Measurements from ENCODE around the gene MAGI2. TPM values are rescaled to one million over a fixed set of nuclear protein-coding genes. Genes with fewer than 3 reads are reported as not detected.

MAGI2 gene
- total and polyA plus RNA-seq, 4 donors: 0.37 to 4.1 (median 1.4) TPM

DNA sequence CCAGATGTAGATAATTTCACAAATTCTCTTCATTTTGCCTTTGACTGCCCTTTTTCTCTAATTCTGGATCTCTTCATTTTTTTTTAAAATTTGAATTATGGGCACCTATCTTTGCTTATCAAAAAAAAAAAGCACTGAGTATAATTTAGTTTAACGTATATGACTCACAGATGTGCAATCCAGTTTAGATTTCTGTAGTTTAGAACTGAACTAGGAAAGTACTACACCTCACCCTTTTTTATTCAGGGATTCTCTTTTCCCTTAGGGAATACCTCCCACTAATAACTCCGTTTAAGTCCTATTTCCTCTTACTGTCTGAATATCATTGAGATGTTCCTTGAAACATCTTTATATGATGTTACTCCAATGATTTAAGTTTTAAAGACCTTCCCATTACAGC is 665.0 kb downstream of the MAGI2 start (continued):
- TF ChIP-seq CTCF (IDR thresholded peaks at IDR 0.05; ENCODE audit: low read depth, low read length, missing input control) (no peak), HNF4A (conservative IDR thresholded peaks at IDR 0.05) (no peak), NR2F2 (IDR thresholded peaks at IDR 0.05) (no peak), FOXA2 (IDR thresholded peaks at IDR 0.05) (no peak), ATF3 (IDR thresholded peaks at IDR 0.05) (no peak)

DNA sequence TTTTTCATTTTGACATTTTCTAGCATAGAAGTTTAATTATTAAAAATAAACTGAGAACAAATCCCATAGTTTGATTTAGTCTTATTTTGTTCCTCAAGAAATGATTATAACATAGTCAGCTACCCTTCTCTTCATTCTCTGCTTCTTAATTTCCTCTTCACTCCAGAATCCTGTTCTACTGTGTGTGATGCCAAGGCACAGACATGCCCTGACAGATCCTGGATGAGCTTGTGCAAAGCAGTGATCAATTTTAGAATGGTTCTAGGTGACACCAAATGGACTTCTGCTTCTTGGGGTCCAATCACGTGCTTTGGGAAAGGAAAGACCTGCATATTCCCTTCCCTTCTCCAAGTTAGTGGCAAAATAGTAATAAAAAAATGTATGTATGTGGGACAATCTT is 665.6 kb downstream of the MAGI2 start:
- Histone ChIP-seq H3K9ac (ENCODE audit: low read depth in 1 of 2, low read length in 2 of 2) (no peak overlapping the region), H3K4me1 (ENCODE audit: control insufficient read depth in 4 of 4, insufficient read depth in 4 of 4, low read length in 3 of 4) (no peaks in the 10 kb centered on the region), H3K36me3 (ENCODE audit: control insufficient read depth in 4 of 4, insufficient read depth in 3 of 4, low read depth in 1 of 4, low read length in 3 of 4) (no peaks in the 10 kb centered on the region), H3K27ac (ENCODE audit: low read depth in 1 of 2, low read length in 2 of 2) (no peak overlapping the region), H3K4me3 (ENCODE audit: low read depth in 1 of 3, low read length in 3 of 3) (no peak overlapping the region), H3K9me3 (ENCODE audit: control insufficient read depth in 4 of 4, low read length in 3 of 4) (no peaks in the 10 kb centered on the region), H3K27me3 (ENCODE audit: control insufficient read depth in 4 of 4, insufficient read depth in 4 of 4, low read length in 3 of 4) (no peaks in the 10 kb centered on the region)
- DNase-seq (ENCODE audit: low spot score): no peak
- 90% methylated on average over 1 of the region's 1 CpG for WGBS
- TF ChIP-seq RAD21 (IDR thresholded peaks at IDR 0.05): no peak
- no peak for TF ChIP-seq GABPA (IDR thresholded peaks at IDR 0.05 in 1 of 2, conservative IDR thresholded peaks at IDR 0.05 in 1 of 2)

DNA sequence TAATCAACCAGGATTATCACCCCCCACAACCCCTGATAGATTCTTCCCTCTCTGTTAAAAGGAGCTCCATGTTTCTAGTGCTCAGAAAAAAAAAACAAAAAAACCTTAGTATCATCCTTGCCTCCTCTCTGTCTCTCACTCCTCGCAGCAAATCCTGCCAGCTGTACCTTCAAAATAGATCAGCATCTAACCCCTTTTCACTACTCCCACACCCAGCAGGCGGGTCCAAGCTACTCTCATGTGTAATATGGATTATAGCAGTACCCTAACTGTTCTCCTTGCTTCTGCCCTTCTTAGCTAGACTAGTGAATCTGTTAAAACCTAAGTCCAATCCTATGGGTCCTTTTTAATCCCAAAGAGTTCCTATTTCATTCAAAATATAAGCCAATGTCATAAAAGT is 667.4 kb downstream of the MAGI2 start:
- Histone ChIP-seq H3K36me3 (ENCODE audit: control insufficient read depth in 4 of 4, insufficient read depth in 3 of 4, low read depth in 1 of 4, low read length in 3 of 4) (no peaks in the 10 kb centered on the region), H3K27ac (ENCODE audit: low read depth in 1 of 2, low read length in 2 of 2) (no peak overlapping the region), H3K9me3 (ENCODE audit: control insufficient read depth in 4 of 4, low read length in 3 of 4) (no peaks in the 10 kb centered on the region), H3K9ac (ENCODE audit: low read depth in 1 of 2, low read length in 2 of 2) (no peak overlapping the region), H3K4me1 (ENCODE audit: control insufficient read depth in 4 of 4, insufficient read depth in 4 of 4, low read length in 3 of 4) (no peaks in the 10 kb centered on the region), H3K4me3 (ENCODE audit: low read depth in 1 of 3, low read length in 3 of 3) (no peak overlapping the region), H3K27me3 (ENCODE audit: control insufficient read depth in 4 of 4, insufficient read depth in 4 of 4, low read length in 3 of 4) (no peaks in the 10 kb centered on the region)
- TF ChIP-seq TAF1 (conservative IDR thresholded peaks at IDR 0.05) (no peak), FOXA2 (IDR thresholded peaks at IDR 0.05) (no peak), RAD21 (IDR thresholded peaks at IDR 0.05) (no peak), RXRA (IDR thresholded peaks at IDR 0.05) (no peak)
- DNase-seq (ENCODE audit: low spot score): no peak
- WGBS: 91% methylated on average over 2 of the region's 2 CpGs

- Histone ChIP-seq H3K4me3 (ENCODE audit: low read depth in 1 of 3, low read length in 3 of 3) (no peak overlapping the region), H3K9me3 (ENCODE audit: control insufficient read depth in 4 of 4, low read length in 3 of 4) (no peaks in the 10 kb centered on the region), H3K4me1 (ENCODE audit: control insufficient read depth in 4 of 4, insufficient read depth in 4 of 4, low read length in 3 of 4) (peaks cover 0 to 1% (median 0%) of the 10 kb centered on the region in 4 donors), H3K9ac (ENCODE audit: low read depth in 1 of 2, low read length in 2 of 2) (no peak overlapping the region), H3K27ac (ENCODE audit: low read depth in 1 of 2, low read length in 2 of 2) (no peak overlapping the region), H3K36me3 (ENCODE audit: control insufficient read depth in 4 of 4, insufficient read depth in 3 of 4, low read depth in 1 of 4, low read length in 3 of 4) (no peaks in the 10 kb centered on the region), H3K27me3 (ENCODE audit: control insufficient read depth in 4 of 4, insufficient read depth in 4 of 4, low read length in 3 of 4) (no peaks in the 10 kb centered on the region)
- no peak for DNase-seq (ENCODE audit: low spot score)
- WGBS: 85% methylated on average over 9 of the region's 9 CpGs
- TF ChIP-seq HNF4G (IDR thresholded peaks at IDR 0.05): no peak
- no peak for TF ChIP-seq JUND (IDR thresholded peaks at IDR 0.05)
- TF ChIP-seq ZBTB33 (IDR thresholded peaks at IDR 0.05): no peak
- TF ChIP-seq, protein P1, sequence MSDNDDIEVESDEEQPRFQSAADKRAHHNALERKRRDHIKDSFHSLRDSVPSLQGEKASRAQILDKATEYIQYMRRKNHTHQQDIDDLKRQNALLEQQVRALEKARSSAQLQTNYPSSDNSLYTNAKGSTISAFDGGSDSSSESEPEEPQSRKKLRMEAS (IDR thresholded peaks at IDR 0.05): no peak
- TF ChIP-seq TAF1 (conservative IDR thresholded peaks at IDR 0.05): no peak
- TF ChIP-seq HNF4A (conservative IDR thresholded peaks at IDR 0.05): no peak
- no peak for TF ChIP-seq GABPA (IDR thresholded peaks at IDR 0.05 in 1 of 2, conservative IDR thresholded peaks at IDR 0.05 in 1 of 2)
- no peak for TF ChIP-seq RXRA (IDR thresholded peaks at IDR 0.05)
- TF ChIP-seq CTCF (IDR thresholded peaks at IDR 0.05; ENCODE audit: low read depth, low read length, missing input control): no peak
- no peak for TF ChIP-seq FOXA1 (IDR thresholded peaks at IDR 0.05)
Measured at GRCh38 chr7:78783179-78783962, 670.1 kb downstream of the MAGI2 start.

Measured in liver (tissue), 9 donors.